Peyer's patch (tissue), 4 donors: ENCODE measurements around the gene FOXC2.

ENCODE experiments used
- POLR2A ChIP-seq, 2 donors: fragments of 450-650 bp; IDR thresholded peaks; one replicate each; pipeline ENCODE4 v1.5.1; 2017; ENCODE audit warnings: antibody characterized with exemption in 2 of 2, mild to moderate bottlenecking in 2 of 2, moderate library complexity in 2 of 2
- TF ChIP-seq, protein P1 (sequence below), 6 experiments: fragments of 450-650 bp in 4 of 6; fragments of 200-600 bp in 2 of 6; sonication (generic) in 1 of 6; IDR thresholded peaks; one replicate each; pipeline ENCODE4 v1.5.1; 2017 to 2019; ENCODE audit warnings: antibody characterized with exemption in 6 of 6, mild to moderate bottlenecking in 3 of 6, moderate library complexity in 1 of 6

DNA sequence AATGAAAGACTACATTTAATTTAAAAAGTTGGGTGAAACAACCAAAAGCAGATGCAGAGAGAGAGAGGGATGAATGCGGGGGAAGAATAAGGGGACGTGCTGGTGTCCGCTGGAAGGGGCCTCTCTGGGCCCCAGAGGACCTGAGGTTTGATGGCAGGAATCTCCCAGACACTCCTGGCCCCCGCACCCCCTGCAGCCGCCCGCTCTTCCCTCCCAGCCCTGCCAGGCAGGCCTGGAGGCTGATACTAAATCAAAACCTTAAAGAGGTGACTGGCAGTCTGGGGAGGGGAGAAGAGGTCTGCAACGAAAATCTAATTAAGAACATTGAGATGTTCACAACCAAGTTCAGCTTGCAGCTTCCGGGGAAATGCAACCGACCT is 14.2 kb downstream of the FOXC2 start:
- TF ChIP-seq, protein P1, sequence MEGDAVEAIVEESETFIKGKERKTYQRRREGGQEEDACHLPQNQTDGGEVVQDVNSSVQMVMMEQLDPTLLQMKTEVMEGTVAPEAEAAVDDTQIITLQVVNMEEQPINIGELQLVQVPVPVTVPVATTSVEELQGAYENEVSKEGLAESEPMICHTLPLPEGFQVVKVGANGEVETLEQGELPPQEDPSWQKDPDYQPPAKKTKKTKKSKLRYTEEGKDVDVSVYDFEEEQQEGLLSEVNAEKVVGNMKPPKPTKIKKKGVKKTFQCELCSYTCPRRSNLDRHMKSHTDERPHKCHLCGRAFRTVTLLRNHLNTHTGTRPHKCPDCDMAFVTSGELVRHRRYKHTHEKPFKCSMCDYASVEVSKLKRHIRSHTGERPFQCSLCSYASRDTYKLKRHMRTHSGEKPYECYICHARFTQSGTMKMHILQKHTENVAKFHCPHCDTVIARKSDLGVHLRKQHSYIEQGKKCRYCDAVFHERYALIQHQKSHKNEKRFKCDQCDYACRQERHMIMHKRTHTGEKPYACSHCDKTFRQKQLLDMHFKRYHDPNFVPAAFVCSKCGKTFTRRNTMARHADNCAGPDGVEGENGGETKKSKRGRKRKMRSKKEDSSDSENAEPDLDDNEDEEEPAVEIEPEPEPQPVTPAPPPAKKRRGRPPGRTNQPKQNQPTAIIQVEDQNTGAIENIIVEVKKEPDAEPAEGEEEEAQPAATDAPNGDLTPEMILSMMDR (IDR thresholded peaks at IDR 0.05) = no peak
- no peak for TF ChIP-seq POLR2A (IDR thresholded peaks at IDR 0.05)
